Endometrial microvascular endothelial cells (primary cell): Measurements from ENCODE around the gene NDOR1. TPM values are rescaled to one million over a fixed set of nuclear protein-coding genes. Genes with fewer than 3 reads are reported as not detected.

ENCODE experiments used
- in situ Hi-C: cut with HindIII; loops from 2 replicates; pipeline ENCODE4 v1.10.0; 2017; ENCODE audit warnings: low sequenced_read_pairs, low pct_unique_long_range_greater_than_20kb; ENCODE audit errors: inconsistent ontology term
- total RNA-seq: library from RNA; depleted of rRNA; stranded (reverse); fragments of >200 nt; gene quantifications from one replicate; pipeline ENCODE4 v1.2.3, GENCODE V29; 2015; ENCODE audit errors: inconsistent ontology term

Gene NDOR1
- total RNA-seq, 1 donor from 2014 or later: 19.6 TPM

DNA sequence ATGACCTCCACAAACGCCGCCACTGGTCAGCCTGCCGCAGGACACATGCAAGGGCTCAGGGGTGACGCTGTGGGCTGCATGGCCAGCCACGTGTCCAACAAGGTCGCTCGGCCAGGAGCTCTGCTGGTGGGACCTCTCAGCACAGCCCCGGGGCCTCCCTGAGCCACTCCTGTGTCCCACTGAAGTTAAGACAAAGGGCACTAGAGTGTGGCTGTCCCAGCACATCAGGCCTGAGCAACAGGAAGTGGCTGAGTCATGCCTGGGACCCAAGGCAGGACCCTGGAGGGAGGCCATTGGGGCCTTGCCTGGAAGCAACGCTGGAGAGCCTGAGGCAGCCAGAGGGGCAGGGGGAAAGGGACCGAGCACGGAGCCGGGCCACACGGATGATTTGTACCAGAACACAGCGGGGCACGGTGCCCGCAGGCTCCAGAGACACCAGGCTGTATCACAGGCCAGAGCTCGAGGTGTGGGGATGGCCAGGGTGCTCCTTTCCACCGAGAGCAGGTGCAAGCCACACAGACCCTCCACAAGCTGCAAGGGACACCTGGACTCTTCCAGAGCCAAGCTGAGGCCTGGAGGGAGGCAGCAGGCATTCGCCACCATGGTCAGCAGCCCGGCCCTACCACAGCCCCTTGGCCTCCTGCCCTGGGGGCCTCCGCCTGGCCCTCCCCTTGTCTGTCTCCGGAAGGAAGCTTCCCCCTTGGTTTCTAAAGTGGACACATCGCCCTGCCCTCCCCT is 27.1 kb upstream of the NDOR1 start:
- in situ Hi-C loops: no loop called here

DNA sequence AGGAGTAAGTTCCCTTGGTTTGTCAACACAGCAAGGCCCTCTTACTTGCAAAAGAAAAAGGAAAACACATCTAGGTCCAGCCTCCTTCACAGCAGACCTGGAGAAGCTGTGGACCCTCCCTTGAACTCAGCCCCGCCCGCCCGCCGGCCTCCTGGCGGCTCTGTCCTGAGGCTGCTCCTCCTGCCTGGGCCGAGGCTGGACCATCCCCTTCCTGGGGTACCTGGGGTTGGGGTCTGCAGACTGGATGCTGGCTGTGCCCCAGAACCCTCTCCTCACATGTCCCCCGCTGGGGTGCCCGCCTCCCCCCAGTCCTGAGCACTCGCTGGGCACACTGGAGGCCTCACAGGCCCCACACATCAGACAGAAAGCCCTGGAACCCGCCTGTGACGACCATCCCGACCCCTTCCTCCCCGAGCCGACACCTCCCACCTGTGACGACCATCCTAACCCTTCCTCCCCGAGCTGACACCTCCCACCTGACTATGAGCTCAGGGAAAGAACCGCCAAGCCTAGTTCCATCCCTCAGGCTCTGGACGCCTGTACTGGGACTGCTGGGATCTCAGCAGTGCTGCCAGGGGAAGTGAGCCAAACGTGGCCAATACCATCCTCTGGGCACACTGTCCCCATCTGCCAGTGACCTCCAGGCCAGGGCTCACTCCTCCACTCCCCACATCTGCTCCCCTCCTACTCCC is 26.4 kb upstream of the NDOR1 start:
- in situ Hi-C loops: no loop called here

DNA sequence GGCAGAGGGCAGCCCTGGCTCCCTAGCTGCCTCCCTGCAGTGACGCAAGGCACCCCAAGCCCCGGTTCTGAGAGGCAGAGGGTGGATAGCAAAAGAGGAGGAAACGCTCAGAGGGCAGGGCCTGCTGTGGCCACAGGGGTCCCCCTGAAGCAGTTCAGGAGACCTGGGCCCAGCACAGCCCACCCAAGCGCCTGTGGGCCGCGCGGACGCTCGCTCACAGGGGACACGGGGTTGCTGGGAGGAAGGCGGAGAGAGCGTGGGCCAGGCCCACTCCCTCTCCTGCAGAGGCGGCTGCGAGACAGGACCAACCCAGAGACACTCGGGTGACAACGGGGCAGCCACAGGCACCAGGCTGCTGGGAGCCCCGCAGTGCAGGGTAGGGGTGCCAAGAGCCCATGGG is 25.7 kb upstream of the NDOR1 start:
- in situ Hi-C loops: no loop called here

DNA sequence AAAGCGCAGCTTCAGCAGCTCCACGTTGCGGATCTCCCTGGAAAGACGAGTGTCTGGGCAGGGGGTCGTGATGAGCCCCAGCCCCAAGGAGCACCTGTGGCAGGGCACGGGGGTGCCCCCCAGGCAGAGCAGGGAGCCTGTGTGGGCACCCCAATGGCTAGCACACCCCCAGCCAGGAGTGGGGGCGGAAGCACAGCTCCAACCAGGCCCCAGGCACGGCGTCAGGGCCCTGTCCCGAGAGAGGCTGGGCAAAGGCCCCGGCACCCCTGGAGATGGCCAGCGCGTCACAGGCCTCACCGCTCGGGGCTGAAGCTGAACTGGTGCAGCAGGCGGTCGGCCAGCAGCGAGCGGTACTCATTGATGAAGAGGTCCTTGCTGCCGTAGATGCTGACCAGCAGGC is 25.0 kb upstream of the NDOR1 start:
- in situ Hi-C loops: no loop called here

DNA sequence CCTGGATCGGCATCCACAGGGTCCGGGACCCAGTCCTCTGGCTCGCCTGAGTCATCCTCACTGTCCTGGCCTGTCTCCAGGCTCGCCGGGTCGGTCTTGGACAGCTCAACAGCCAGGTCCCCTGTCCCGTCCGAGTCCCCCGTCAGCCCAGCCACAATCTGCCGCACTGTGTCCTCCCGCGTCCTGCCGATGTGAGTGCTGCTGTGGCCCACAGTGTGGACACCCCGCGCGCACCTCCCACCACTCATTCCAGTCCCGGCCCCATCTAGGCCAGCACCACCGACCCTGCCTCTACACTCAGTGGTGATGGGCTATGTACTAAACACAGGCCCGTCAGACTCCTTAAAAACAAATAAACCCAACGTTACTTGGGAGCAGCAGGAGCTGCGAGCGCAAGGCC is 23.8 kb upstream of the NDOR1 start:
- in situ Hi-C loops: no loop called here

DNA sequence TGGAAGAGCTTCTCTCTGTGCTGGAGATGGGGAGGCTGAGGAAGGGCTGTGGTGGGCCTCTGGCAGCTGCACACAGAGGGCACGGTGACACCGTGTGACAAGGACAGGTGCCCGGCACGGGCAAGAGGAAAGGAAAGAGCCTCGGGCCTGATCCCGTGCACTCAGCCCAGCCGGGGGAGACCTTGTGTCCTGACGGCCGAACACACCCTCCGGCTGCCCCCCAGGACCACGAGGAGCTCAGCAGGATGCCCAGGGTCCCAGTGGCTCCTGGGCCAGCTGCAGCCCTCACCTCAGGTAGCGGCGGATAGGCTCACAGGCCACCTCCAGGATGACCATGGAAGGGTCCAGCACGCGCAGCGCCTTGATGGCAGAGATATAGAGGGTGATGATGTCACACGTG is 22.7 kb upstream of the NDOR1 start:
- in situ Hi-C loops: no loop called here

DNA sequence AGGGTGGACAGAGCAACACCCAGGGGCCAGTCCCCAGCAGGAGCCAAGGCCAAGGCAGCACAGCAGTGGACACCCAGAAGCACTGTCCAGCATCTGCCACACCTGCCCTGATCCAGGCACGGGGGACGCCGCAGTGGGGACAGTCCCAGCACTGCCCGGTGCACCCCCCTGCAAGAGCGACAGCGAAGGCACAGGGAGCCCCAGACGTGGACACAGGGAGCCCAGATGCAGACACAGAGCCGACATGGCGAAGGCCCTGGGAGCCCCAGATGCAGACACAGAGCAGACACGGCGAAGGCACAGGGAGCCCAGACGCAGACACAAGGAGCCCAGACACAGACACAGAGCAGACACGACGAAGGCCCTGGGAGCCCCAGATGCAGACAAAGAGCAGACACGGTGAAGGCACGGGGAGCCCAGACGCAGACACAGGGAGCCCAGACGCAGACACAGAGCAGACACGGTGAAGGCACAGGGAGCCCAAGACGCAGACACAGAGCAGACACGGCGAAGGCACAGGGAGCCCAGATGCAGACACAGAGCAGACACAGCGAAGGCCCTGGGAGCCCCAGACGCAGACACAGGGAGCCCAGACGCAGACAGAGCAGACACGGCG is 21.4 kb upstream of the NDOR1 start:
- in situ Hi-C loops: no loop called here

DNA sequence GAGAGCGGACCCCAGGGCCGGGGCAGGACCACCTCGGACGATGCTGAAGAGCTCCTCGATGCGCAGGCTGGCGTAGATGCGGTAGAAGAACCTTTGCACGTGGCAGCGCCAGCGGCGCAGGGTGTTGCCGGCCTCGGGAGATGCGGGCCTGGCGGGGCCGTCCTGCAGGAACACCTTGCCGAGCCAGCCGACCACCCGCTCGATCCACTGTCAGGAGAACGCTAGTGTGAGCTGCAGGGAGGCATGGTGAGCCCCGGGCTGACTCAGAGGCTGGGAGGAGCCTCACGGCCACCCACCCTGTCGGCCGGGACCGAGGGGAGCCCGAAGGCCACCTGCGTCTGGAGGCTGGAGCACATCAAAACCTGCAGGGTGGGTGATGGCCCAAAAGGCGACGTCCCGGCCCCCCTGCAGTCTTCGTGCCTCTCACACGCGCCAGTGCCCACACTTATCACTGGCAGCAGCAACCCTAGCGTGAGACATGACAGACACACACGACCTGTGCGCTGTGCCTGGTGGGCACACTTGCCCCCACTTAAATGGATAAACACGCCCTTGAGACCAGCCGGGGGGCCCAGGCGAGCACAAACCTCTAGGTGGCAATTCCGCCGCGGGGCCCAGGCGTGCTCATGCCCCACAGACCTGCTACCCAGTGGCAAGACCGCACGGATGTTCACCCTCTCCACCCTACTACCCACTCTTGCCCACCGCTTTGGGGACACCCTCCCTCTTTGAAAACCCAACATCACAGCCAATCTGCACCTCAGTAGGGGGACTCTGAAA is 20.4 kb upstream of the NDOR1 start:
- in situ Hi-C loops: no loop called here

DNA sequence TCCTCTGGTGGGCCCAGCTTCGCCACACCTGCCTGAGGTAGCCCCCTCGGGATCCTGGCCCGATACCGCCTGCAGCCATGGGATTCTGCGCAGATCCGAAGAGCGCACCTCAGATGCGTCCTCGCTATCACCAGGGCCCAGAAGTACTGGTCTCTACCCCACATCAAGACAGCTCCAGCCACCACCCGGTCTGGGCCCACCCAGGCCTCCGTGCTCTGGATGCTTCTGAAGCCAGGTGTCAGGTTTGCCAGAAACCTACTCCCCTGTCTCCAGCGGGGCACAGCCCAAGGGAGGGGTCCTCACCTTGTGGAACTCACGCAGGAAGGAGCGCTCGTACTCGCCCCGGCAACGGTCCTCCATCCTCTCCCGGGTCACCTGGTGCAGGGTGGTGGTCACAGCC is 19.6 kb upstream of the NDOR1 start:
- in situ Hi-C loops: no loop called here

DNA sequence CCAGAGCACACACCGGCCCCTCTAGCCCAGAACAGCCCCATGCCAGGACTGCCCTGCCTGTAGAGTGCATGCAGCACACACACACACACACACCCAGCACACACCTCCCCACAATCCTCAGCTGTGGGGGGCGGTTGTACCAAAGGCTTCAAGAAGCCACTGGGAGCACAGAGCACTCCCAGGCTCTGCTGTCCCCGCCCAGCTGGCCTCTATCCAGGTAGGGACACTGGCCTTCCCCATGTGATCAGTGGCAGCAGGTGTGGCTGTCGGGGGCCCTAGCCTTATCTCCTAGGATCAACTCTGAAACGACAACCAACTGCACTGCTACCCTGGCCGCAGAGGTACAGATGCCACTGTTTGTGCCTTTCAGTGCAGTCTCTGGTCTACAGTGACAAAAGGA is 19.1 kb upstream of the NDOR1 start:
- in situ Hi-C loops: no loop called here

DNA sequence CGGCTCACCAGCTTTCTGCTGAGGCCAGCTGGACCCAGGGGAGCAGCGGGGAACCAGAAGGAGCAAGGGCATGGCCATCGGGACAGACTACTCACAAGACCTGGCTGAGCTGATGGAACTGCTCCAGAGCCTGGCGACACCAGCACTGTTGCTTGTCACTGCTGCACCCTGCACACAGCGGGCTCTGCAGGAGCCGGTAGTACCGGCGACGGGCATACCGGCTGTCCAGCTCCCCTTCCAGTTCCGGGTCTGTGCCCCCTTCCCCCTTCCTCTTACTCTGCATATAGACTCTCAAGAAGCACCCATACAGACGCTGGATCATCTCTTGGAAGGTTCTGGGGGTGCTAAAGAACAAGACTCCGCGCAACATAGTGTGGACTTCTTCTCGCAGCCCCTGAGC is 18.1 kb upstream of the NDOR1 start:
- in situ Hi-C loops: no loop called here

DNA sequence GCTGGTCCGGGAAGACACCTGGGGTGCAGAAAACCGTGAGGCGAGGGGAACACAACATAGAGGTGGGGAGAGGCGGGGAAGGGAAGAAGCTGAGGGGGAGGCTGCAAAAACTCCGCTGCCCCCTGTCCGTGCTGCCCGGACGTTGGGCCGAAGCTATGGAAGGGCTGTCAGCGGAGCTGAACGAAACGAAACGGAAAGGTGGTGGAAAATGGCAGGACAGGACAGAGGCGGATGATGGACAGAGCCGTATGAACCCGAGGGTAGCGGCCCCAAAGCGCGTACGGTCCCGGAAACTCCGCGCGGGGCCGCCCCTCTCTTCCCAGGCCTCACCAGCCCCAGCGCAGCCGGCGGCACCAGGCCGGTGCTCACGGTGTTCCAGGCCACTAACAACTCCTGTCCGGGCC is 17.4 kb upstream of the NDOR1 start:
- in situ Hi-C loops: no loop called here

DNA sequence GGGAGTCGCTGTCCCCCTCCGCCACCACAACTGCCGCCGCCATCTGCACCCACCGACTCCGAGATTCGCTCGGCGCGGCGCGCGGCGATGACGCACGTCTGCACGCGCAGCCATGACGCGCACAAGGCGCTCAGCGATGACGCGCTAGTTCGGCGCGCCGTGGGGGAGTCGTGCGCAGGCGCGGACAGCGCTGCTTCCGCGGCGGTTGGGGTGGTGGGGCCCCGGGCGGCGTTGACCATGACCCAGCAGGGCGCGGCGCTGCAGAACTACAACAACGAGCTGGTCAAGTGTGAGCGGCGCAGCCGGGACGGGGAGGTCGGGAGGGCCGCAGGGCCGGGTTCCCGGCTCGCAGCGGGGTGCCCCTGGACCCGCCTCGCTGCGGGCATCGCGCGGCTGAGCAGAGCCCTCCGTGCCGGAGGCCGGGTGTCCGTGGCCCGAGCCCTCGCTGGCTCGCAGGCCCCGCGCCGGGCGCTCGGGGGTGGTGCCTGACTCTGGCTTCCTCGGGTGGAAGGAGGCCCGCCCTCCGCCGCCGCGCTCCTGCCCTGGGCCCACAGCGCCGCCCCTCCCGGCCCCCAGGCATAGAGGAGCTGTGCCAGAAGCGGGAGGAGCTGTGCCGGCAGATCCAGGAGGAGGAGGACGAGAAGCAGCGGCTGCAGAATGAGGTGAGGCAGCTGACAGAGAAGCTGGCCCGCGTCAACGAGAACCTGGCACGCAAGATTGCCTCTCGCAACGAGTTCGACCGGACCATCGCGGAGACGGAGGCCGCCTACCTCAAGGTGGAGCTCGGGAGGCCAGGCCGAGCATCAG is 16.8 kb upstream of the NDOR1 start, which contains the start of the genes ANAPC2 and SSNA1:
TSS of gene ANAPC2 (minus strand) at position 71 of the 807 bp plus-strand sequence. CDS start at position 43, 28 bp downstream.
TSS of gene SSNA1 (plus strand) at position 187 of the 807 bp plus-strand sequence. CDS start at position 238, 51 bp downstream.
- in situ Hi-C loops: no loop called here

DNA sequence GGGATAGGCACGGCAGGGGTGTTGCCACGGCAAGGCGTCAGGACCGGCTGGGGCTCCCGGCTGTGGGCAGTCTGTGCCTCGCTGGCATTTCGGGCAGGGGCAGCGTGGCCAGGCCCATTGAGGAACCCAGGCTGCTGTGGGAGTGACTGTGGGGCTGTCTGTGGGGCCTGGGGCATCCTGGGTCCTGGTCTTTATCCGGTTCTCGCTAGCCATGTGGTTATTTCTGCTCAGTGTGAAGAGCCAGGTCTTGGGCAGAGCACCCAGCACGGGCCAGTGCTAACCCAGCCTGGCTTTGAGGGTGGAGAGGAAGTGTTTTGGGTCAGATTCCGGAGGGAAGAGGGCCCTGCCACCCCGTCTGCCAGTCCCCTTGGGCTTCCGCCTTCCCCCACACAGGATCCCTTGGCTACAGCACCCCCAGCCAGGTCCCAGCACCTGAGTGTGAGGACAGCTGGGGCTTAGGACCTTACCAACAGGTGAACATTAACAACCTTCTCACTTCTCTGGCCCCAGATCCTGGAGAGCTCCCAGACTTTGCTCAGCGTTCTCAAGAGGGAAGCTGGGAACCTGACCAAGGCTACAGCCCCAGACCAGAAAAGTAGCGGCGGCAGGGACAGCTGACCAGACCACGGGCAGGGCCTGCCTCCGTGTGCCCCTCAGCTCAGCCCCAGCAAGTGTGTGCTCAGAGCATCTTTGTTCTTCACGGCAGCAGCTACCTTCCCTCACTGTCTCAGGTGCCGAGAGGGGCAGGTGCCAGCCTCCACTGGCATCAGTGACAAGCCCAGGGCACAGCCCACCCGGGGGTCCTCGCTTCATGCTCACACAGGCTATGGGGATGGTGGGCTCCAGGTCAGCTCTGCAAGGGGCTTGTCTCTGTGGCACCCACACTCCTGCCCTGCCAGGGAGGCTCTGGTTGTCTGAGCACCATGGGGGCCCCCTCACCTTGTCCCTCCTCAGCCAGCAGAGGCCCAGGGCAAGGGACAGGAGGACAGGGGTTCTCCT is 15.9 kb upstream of the NDOR1 start:
- in situ Hi-C loops: no loop called here

DNA sequence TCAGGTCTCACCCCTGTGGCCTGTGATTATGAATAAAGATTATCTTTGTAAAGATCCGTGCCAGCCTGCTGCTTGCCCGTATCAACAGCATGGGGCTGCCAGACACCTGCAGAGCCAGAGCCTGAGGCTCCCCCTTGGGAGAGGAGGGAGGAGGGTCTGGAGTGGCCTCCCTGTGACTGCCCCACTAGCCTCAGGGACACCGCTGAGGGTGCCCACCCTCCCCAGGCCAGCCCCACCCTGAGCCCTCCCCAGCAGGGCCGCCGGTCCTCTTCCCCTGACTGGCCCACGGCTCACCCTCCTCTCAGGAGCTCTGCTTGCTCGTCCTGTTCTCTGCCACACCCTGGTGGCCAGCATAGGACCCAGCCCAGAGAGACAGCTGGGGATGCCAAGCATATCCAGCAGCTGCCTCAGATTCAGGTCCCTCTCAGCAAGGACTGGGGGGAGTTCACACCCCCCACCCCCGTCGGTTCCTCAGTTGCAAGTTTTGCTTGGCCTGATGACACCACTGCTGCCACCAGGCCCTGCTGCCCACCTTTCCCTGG is 15.1 kb upstream of the NDOR1 start:
- in situ Hi-C loops: no loop called here

DNA sequence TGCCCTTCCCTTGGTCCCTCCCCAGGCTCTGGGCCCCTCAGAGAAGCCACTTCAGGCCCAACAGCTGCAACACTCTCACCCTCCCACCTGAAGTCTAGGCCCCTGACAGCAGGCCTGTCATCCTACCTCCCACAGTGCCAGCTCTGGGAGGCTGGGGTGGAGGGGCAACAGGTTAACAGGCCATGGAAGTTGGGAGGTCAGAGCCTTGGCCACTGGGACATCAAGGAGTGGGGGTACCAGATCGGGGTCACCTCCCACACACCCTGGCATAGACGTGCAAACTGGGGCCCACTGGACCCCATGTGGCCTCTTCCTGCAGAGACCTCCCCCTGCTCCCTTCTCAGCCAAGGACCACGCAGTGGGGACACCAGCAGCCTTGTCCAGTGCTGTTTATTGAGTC is 14.3 kb upstream of the NDOR1 start:
- in situ Hi-C loops: no loop called here
